Measurements from ENCODE around the gene CYP1A2.
A peak's percentile ranks its signal among the peaks of the same experiment; 100 is the strongest.

CYP1A2 gene

DNA sequence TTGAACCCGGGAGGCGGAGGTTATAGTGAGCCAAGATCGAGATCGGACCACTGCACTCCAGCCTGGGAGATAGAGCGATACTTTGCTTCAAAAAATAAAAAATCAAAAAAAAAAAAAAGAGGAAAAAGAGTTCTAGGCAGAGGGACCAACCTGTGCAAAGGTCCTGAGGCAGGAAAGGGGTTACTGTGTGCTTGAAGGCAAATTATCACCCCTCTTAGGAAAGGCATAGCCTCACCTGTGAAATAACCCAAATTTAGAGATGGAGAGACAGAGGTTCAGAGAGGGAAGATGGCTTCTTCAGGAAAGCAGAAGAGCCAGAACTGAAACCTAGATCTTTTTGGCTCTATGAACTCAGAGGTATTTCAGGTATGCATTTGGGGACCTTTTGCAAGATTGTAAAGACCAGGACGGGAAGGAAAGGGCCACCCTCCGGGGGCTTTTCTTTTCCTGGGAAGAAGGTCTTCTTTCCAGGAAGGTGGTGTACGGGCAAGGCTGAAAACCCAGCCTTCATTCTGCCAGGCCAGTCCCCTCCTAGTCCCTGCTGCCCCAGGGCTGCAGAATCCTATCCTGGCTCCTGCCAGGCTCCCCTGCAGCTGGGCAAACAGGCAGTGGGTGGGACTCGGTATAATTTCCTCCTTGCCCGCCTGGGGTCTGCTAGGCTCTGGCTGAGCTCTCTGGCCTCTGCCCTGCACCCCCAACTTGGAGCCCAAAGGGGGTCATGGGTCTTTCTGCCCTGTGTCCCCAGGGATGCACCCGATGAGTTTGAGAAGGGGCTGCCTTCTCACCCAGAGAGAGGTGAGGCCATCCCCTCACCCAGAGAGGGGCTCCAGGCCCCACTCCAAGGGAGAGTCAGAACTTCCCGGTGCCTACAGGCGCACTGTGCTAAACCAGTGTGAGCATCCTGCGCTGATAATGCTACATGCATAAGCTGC, 18.8 kb downstream of the CYP1A2 start:
- TF ChIP-seq, protein P1, sequence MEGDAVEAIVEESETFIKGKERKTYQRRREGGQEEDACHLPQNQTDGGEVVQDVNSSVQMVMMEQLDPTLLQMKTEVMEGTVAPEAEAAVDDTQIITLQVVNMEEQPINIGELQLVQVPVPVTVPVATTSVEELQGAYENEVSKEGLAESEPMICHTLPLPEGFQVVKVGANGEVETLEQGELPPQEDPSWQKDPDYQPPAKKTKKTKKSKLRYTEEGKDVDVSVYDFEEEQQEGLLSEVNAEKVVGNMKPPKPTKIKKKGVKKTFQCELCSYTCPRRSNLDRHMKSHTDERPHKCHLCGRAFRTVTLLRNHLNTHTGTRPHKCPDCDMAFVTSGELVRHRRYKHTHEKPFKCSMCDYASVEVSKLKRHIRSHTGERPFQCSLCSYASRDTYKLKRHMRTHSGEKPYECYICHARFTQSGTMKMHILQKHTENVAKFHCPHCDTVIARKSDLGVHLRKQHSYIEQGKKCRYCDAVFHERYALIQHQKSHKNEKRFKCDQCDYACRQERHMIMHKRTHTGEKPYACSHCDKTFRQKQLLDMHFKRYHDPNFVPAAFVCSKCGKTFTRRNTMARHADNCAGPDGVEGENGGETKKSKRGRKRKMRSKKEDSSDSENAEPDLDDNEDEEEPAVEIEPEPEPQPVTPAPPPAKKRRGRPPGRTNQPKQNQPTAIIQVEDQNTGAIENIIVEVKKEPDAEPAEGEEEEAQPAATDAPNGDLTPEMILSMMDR (conservative IDR thresholded peaks at IDR 0.05), result no peak
- peak overlapping the region; percentile 35; the same call in 1 of the 2 replicates for H3K27ac ChIP-seq

DNA sequence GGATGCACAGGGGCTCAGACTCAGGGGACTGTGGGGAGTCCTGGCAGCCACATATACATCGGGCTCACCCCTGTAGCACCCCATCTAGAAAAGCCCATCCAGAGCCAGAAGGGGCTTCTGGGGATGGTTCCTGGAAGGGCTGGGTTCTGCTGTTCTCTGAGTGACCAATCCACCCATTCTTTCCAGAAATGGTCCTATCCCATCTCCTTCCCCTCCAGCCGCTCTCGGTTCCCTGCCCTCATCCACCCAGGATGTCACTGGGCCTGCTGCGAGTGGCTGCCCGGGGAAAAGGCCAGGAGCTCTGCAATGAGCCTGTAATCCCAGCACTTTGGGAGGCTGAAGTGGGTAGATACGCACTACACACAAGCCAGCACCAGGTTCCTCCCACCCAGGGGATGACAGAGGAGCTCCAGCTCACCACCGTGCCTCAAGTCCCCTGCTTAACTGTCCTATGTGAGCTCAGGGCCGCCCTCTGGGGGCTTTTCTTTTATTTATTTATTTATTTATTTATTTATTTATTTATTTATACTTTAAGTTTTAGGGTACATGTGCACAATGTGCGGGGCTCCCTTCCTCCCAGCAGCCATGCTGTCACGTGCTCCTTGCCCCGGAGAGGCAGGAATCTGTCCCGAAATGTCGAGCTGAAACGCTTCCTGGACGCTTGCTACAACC, 19.6 kb downstream of the CYP1A2 start:
- TF ChIP-seq, protein P1 (conservative IDR thresholded peaks at IDR 0.05), result no peak
- H3K27ac ChIP-seq, result peak overlapping the region; percentile 35; the same call in 1 of the 2 replicates

DNA sequence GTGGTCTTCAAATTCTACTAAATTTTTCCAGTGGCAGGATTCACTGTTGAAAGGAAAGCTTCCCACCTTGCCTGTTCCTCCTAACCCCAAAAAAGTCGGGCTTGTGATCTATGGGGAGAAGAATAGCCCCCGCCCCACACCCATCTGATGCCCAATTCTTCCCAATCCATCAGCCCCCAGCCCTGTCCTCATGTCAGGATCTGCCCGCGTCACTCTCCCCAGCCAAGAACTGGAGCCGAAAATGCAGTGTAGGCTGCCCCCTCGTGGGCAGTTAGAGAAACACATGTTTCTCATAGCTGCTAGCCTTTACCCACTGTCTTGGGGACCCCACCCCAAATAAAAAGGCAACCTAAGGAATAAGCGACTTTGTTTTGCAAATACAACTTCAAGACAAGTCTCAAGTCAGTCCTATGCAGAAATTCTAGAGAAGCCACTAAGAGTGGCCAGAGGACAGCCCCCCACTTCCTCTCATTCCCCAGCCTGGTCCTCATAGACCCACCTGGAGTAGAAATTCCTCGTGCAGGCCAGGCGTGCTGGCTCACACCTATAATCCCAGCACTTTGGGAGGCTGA, 20.2 kb downstream of the CYP1A2 start:
- H3K27ac ChIP-seq, result peak overlapping the region; percentile 35; the same call in 1 of the 2 replicates
- TF ChIP-seq, protein P1 (conservative IDR thresholded peaks at IDR 0.05), result peak; percentile 93

DNA sequence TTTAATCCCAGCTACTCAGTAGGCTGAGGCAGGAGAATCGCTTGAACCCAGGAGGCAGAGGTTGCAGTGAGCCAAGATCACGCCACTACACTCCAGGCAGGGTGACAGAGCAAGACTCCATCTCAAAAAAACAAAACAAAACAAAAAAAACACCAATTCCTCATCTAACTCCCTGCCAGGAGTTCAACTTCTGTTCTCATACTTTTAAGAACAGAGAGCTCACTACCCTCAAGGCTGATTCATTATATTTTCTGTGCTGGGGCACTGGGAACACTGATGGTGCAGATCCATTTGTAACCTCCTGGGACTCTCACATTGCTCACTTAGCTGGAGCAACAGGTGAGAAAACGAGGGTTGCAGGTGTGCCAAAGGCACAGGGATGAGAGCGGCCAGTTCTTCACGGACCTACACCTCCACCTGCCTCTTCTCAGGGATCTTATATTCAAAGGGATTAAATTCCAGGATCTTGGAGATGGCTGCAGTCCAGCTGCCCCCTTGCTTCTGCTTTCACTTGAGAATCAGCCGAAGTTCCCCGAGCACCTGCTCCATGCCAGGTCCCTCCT, 20.9 kb downstream of the CYP1A2 start:
- H3K27ac ChIP-seq, result peak overlapping the region; percentile 65; the same call in 1 of the 2 replicates
- TF ChIP-seq, protein P1 (conservative IDR thresholded peaks at IDR 0.05), result no peak

DNA sequence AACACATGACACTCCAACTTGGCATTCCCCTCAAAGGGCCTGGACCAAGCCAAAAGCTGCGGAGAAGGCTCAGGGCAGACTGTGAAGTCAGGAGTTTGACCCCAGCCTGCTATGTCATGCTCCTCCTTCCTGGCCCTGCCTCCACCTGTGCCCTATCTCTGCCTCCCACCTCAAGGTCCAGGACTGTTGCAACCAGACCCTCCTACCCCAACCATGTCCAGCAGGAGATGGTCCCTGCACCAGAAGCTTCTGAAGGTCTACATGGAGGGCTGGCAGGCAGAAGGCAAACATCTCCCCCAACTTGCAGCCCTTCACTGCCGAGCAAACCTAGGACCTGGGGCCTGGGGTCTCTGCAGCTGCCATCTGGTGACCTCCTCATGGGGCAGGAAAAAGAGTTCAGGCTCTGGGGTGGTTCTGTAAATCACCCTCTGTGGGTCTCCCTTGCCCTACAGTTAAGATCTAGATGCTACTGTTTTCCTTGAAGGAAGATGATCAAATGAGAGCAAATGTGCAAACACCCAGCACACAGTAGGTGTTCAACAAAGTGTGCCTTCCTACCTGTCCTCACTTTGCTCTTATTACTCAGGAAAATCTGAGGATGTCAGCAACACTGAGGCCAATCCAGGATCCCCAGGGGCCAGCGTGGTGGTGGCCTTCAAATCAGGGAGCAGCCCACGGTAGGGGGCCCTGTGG, 21.7 kb downstream of the CYP1A2 start:
- peak overlapping the region; percentile 65 for H3K27ac ChIP-seq
- TF ChIP-seq, protein P1 (conservative IDR thresholded peaks at IDR 0.05), result no peak

DNA sequence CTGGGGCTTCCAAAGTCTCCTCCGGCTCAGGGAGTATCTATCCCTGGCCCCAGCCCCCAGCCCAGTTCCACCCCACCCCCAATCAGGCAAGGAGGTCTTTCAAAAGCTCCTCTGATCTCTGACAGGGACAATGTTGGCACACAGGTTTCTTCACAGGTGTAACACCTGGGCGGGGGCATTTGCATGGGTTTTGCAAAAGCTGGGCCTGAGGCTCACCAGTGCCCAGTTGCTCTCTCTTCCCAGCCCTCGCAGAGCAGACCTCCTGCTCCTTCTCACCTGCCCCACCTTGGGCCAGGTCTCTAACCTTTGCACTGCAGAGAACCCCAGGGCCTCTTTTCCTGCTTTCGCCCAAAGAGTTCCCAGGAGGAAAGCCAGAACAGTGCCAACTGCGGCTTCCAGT, 24.7 kb downstream of the CYP1A2 start:
- TF ChIP-seq, protein P1 (conservative IDR thresholded peaks at IDR 0.05), result no peak
- H3K27ac ChIP-seq, result no peak overlapping the region

All from VCaP (cell line).